ENCODE results near the gene MEX3D.

The MEX3D gene

DNA sequence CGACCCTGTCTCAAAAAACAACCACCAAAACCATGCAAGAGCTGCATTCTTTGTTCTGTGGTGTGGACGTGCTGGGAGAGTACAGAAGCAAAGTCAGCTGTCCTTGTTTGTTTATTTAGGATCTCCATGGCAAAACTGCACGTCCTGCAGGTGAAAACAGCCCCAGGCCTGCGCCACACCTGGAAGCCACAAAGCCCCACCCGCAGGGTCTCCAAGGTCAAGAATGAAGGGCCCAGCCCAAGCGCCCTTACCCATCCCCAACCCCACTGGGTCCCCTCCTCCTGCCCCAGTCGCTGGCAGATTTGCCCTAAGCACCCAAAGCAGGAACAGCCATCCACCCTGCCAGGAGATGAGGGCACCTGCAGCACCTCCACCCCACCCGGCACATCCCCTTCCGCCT lies 14.1 kb upstream of the MEX3D start:
- H3K4me1 ChIP-seq (ENCODE audit: control insufficient read depth, insufficient read depth, low read length): no peaks in the 10 kb centered on the region
- H3K27ac ChIP-seq (ENCODE audit: extremely low read depth, low read depth, low read length): no peak overlapping the region
- ChIA-PET CTCF (no interaction called here), POLR2A (interaction anchor here (1.6 to 1.7 kb wide), 2 partner anchors 9 to 11 kb away, joined by 7 to 9 read pairs; partner anchors contain the start of gene MBD3)
- H3K4me3 ChIP-seq (ENCODE audit: low read depth, low read length): no peak overlapping the region
- no peaks in the 10 kb centered on the region for H3K9me3 ChIP-seq (ENCODE audit: control insufficient read depth, insufficient read depth, low read depth, low read length)
- no peak for TF ChIP-seq ZNF558 (tag by site-specific recombination; IDR thresholded peaks at IDR 0.05)
- no peak for TF ChIP-seq PRDM1 (tag by site-specific recombination; IDR thresholded peaks at IDR 0.05)
- no peak for TF ChIP-seq ZNF223 (tag by site-specific recombination; IDR thresholded peaks at IDR 0.05)
- TF ChIP-seq ZNF792 (tag by site-specific recombination; IDR thresholded peaks at IDR 0.05): no peak
- no peak for TF ChIP-seq ZNF302 (tag by site-specific recombination; IDR thresholded peaks at IDR 0.05; ENCODE audit: low read depth)
- no peak for TF ChIP-seq ZNF677 (tag by site-specific recombination; IDR thresholded peaks at IDR 0.05)
- TF ChIP-seq ZNF138 (tag by site-specific recombination; IDR thresholded peaks at IDR 0.05; ENCODE audit: borderline replicate concordance): no peak
- no peak for TF ChIP-seq GLI4 (tag by site-specific recombination; IDR thresholded peaks at IDR 0.05)
- TF ChIP-seq, protein P1, sequence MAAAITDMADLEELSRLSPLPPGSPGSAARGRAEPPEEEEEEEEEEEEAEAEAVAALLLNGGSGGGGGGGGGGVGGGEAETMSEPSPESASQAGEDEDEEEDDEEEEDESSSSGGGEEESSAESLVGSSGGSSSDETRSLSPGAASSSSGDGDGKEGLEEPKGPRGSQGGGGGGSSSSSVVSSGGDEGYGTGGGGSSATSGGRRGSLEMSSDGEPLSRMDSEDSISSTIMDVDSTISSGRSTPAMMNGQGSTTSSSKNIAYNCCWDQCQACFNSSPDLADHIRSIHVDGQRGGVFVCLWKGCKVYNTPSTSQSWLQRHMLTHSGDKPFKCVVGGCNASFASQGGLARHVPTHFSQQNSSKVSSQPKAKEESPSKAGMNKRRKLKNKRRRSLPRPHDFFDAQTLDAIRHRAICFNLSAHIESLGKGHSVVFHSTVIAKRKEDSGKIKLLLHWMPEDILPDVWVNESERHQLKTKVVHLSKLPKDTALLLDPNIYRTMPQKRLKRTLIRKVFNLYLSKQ (tag by site-specific recombination; IDR thresholded peaks at IDR 0.05; ENCODE audit: borderline replicate concordance): no peak
- TF ChIP-seq ZNF140 (tag by site-specific recombination; IDR thresholded peaks at IDR 0.05): no peak
- no peak for TF ChIP-seq ZNF747 (tag by site-specific recombination; IDR thresholded peaks at IDR 0.05)
- TF ChIP-seq SALL2 (tag by site-specific recombination; IDR thresholded peaks at IDR 0.05; ENCODE audit: borderline replicate concordance): no peak
- TF ChIP-seq, protein P2, sequence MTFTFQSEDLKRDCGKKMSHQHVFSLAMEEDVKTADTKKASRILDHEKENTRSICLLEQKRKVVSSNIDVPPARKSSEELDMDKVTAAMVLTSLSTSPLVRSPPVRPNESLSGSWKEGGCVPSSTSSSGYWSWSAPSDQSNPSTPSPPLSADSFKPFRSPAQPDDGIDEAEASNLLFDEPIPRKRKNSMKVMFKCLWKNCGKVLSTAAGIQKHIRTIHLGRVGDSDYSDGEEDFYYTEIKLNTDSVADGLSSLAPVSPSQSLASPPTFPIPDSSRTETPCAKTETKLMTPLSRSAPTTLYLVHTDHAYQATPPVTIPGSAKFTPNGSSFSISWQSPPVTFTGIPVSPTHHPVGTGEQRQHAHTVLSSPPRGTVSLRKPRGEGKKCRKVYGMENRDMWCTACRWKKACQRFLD (tag by site-specific recombination; IDR thresholded peaks at IDR 0.05): no peak
- TF ChIP-seq ZNF48 (tag by site-specific recombination; IDR thresholded peaks at IDR 0.05): no peak
- TF ChIP-seq ZNF426 (tag by site-specific recombination; IDR thresholded peaks at IDR 0.05): no peak
- H3K36me3 ChIP-seq (ENCODE audit: control insufficient read depth in 2 of 2, insufficient read depth in 1 of 2, low read length in 2 of 2): peaks cover 27 to 83% of the 10 kb centered on the region in 2 experiments

DNA sequence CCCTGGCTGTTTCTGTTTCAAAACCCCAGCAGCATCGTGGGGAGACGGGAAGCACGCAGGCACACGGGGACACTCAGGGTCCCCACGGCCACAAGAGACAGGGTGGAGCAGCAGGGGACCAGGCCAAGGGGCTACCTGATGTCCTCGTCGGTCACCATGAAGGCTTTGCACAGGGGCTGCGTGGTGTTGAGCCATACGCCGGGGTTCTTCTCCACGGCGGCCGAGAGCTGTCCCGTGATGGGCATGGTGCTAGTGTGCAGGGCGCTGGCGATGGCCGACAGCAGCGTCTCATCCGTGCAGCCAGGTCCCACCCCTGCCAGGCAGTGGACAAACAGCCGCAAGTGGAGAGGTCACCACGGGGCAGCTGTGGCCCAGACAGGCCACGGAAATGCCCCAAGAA lies 12.8 kb upstream of the MEX3D start:
- ChIA-PET CTCF (no interaction called here), POLR2A (interaction anchor here (0.6 to 1.7 kb wide), 3 partner anchors 10 to 24 kb away, joined by 5 to 9 read pairs (median 7); partner anchors contain the start of genes MBD3 and UQCR11)
- H3K4me3 ChIP-seq (ENCODE audit: low read depth, low read length): no peak overlapping the region
- peaks cover 25 to 86% of the 10 kb centered on the region in 2 experiments for H3K36me3 ChIP-seq (ENCODE audit: control insufficient read depth in 2 of 2, insufficient read depth in 1 of 2, low read length in 2 of 2)
- H3K4me1 ChIP-seq (ENCODE audit: control insufficient read depth, insufficient read depth, low read length): no peaks in the 10 kb centered on the region
- H3K27ac ChIP-seq (ENCODE audit: extremely low read depth, low read depth, low read length): no peak overlapping the region
- no peaks in the 10 kb centered on the region for H3K9me3 ChIP-seq (ENCODE audit: control insufficient read depth, insufficient read depth, low read depth, low read length)
- TF ChIP-seq, protein P3, sequence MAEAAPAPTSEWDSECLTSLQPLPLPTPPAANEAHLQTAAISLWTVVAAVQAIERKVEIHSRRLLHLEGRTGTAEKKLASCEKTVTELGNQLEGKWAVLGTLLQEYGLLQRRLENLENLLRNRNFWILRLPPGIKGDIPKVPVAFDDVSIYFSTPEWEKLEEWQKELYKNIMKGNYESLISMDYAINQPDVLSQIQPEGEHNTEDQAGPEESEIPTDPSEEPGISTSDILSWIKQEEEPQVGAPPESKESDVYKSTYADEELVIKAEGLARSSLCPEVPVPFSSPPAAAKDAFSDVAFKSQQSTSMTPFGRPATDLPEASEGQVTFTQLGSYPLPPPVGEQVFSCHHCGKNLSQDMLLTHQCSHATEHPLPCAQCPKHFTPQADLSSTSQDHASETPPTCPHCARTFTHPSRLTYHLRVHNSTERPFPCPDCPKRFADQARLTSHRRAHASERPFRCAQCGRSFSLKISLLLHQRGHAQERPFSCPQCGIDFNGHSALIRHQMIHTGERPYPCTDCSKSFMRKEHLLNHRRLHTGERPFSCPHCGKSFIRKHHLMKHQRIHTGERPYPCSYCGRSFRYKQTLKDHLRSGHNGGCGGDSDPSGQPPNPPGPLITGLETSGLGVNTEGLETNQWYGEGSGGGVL (tag by site-specific recombination; IDR thresholded peaks at IDR 0.05): no peak
- TF ChIP-seq, protein P4, sequence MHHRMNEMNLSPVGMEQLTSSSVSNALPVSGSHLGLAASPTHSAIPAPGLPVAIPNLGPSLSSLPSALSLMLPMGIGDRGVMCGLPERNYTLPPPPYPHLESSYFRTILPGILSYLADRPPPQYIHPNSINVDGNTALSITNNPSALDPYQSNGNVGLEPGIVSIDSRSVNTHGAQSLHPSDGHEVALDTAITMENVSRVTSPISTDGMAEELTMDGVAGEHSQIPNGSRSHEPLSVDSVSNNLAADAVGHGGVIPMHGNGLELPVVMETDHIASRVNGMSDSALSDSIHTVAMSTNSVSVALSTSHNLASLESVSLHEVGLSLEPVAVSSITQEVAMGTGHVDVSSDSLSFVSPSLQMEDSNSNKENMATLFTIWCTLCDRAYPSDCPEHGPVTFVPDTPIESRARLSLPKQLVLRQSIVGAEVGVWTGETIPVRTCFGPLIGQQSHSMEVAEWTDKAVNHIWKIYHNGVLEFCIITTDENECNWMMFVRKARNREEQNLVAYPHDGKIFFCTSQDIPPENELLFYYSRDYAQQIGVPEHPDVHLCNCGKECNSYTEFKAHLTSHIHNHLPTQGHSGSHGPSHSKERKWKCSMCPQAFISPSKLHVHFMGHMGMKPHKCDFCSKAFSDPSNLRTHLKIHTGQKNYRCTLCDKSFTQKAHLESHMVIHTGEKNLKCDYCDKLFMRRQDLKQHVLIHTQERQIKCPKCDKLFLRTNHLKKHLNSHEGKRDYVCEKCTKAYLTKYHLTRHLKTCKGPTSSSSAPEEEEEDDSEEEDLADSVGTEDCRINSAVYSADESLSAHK (tag by site-specific recombination; IDR thresholded peaks at IDR 0.05): no peak
- TF ChIP-seq, protein P5, sequence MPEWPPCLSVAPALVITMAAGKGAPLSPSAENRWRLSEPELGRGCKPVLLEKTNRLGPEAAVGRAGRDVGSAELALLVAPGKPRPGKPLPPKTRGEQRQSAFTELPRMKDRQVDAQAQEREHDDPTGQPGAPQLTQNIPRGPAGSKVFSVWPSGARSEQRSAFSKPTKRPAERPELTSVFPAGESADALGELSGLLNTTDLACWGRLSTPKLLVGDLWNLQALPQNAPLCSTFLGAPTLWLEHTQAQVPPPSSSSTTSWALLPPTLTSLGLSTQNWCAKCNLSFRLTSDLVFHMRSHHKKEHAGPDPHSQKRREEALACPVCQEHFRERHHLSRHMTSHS (tag by site-specific recombination; IDR thresholded peaks at IDR 0.05): no peak
- no peak for TF ChIP-seq KLF10 (tag by site-specific recombination; IDR thresholded peaks at IDR 0.05)
- no peak for TF ChIP-seq ZNF354C (tag by site-specific recombination; IDR thresholded peaks at IDR 0.05; ENCODE audit: borderline replicate concordance, low read depth)
- TF ChIP-seq ZNF626 (tag by site-specific recombination; IDR thresholded peaks at IDR 0.05): no peak
- no peak for TF ChIP-seq ZBTB17 (tag by site-specific recombination; IDR thresholded peaks at IDR 0.05)
- TF ChIP-seq ZNF561 (tag by site-specific recombination; IDR thresholded peaks at IDR 0.05; ENCODE audit: borderline replicate concordance): no peak
- TF ChIP-seq, protein P6, sequence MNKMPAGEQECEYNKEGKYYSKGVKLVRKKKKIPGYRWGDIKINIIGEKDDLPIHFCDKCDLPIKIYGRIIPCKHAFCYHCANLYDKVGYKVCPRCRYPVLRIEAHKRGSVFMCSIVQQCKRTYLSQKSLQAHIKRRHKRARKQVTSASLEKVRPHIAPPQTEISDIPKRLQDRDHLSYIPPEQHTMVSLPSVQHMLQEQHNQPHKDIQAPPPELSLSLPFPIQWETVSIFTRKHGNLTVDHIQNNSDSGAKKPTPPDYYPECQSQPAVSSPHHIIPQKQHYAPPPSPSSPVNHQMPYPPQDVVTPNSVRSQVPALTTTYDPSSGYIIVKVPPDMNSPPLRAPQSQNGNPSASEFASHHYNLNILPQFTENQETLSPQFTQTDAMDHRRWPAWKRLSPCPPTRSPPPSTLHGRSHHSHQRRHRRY (tag by site-specific recombination; IDR thresholded peaks at IDR 0.05): no peak
- no peak for TF ChIP-seq ZNF660 (tag by site-specific recombination; IDR thresholded peaks at IDR 0.05)
- no peak for TF ChIP-seq ZNF16 (tag by site-specific recombination; IDR thresholded peaks at IDR 0.05; ENCODE audit: low read depth)
